ENCODE data around the gene LACRT.
"Not testable (repeated sequence)": the region's sequence is repeated elsewhere in the genome, so short reads cannot be mapped to it uniquely, and the experiment has no call there.

Gene LACRT, protein sequence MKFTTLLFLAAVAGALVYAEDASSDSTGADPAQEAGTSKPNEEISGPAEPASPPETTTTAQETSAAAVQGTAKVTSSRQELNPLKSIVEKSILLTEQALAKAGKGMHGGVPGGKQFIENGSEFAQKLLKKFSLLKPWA

DNA sequence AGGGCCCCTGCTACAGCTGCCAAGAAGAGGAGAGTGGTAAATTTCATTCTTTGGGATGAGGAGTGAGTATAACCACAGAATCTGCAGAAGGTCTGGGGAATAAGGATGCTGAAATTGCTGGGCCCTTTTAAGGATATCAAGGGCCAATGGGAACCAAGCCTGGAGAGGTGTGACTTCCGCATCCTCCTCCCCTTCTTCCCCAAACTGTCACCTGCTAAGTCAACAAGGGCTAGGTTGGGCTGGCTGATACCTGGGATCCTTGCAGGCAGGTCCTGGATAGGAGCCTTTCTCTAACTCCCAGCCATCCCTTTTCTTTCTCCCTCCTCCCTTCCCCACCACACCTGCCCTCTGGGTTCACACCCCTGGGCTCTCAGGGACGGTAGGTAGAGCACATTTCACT lies at the start of gene LACRT:
Gene LACRT, minus strand, starts transcription at position 101 of the 400 bp plus-strand sequence. Its CDS starts 54 bp downstream, at position 47.
- no peak for DNase-seq

DNA sequence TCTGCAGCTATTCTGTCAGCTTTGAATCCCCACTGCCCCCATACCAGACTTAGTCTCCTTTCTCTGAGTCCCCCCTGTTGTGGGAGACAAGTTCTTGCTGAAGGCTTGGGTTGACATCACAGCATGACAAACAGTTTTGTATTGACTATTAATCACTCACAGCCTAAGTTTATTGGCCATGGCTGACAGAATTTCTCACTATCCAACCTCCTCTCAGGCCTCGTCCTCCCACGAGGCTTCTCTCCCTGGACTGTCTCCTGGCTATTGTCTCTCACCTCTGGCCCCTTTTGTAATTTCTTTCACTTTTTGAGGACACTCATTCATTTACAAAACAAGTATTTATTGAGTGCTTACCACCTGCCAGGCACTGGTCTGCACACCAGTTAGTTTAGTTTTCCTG lies 48.7 kb upstream of the LACRT start:
- DNase-seq, result peak; percentile 71

DNA sequence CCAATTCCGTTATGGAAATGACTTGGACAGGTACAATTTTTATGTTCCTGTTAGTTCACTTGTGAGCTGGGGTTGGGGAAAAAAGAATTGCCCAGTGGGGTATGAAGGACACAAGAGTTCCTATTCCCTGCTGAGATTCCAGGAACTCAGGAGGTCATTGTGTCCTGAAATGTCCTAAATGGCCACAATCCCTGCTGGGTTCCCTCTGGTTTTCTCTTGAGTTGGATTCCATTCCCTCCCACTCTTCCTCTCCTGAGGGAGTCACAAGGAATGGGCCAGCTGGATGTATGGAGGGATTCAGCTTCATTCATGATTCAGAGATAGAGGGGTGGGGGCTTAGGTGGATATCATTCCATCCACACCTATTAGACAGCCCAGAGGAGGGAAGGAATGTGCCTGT lies 48.0 kb upstream of the LACRT start:
- no peak for DNase-seq

DNA sequence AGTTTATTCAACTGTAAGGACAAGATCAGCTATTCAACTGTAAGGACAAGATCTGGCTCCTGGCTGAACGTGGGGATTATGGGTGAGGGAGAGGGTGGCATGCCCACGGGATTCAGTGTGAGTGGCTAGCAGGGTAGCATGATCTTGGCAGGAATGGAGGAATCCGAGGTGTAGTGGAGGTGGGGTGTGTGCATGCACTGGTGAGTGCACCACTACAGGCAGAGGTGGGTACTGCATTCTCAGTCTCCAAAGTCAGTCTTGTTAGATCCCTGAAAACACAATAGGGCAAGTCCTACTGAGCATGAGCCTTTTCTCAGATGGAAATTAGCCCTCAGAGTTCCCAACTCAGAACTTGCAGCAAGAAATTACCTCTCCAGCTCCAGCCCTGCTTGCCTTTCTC lies 45.7 kb upstream of the LACRT start:
- DNase-seq, result no peak

DNA sequence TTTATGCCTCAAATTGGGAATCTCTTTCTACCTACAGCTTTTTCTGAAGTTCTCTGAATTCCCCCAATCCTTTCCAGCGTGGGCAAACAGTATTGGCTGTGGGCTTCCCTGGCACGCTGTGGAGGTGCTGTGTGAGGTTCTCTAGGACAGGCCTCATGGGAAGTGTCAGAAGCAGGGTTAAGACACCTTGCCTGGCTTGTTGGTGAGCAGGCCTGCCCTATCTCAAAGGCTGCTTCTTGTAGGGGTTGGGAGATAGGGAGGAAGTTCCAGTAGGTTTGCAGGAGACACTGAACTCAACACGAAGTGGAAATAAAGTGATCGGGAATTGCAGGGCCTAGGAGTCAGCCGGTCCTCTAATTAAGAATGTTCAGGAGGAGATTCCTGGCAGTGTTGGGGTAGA lies 43.4 kb upstream of the LACRT start:
- no peak for DNase-seq

DNA sequence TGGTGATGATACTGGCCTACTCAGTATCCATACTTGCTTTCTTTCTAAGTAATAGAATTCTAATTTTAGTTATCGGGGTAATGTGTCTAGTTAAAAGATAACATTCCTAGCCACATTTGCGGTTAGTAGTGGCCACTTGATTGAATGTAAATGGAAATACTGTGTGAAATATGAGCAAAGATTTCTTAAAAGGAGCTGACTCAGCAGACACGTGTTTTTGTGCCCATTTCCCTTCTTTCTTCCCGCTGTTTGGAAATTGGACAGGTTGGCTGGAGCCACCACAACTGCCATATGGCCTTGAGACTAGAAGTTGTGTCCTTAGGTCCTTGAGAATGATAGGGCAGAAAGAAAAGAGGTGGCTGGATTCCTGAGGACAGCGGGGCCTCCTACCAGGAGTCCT lies 33.2 kb upstream of the LACRT start:
- DNase-seq, result no peak

DNA sequence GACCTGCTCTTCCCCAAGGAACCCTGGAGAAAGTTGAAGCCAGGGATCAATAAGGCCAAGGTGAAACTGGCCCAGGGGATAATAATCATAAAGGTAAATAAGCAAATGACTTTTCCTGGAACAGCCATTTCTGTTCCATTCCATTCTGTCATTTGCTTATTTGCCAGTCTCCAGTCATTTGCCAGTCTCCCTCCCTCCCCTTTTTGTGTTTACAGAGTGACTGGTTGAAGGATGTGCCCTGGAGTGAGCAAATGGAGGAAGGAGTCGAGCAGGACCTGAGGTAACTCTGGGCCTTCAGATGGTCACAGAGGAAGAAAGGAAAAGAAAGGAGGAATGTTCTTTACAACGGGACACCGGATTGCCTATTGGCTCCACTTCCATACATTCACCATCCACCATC lies 31.3 kb upstream of the LACRT start:
- no peak for DNase-seq

DNA sequence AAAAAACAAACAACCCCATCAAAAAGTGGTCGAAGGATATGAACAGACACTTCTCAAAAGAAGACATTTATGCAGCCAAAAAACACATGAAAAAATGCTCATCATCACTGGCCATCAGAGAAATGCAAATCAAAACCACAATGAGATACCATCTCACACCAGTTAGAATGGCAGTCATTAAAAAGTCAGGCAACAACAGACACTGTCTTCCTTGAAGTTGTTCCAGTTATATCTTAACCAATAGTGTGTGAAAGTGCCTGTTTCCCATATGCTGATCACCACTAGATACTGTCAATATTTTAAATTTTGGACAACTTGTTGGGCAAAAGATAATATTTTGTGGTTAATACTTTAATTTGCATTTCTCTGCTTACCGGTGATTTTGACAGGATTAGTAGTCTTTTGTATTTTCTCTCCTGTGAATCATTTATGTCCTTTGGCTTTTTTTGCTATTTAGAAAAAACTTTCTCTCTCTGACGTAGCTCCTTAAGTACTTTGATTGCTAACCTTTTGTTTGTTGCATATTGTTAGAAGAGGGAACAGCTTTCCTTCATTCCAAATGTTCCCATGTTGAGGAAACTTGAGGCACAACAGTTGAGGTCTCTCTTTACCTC lies 30.4 kb upstream of the LACRT start:
- not testable (repeated sequence) for DNase-seq

DNA sequence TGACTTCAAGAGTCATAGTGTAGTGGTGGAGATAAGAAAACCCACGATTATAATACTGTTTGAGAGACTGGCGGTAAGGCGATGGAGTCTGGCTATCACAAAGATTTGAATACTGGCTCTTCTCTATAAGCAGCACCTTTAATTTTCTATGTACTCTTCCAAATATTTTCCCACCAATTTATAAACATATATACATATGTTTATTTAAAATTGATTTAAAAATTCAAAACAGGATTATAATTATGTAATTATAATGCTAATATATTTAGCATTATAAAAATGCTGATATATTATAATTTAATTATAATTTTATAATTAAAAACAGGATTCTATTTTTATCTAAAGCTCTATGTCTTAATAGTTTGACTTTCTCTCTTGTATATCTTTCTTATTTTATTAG lies 28.9 kb upstream of the LACRT start:
- no peak for DNase-seq

DNA sequence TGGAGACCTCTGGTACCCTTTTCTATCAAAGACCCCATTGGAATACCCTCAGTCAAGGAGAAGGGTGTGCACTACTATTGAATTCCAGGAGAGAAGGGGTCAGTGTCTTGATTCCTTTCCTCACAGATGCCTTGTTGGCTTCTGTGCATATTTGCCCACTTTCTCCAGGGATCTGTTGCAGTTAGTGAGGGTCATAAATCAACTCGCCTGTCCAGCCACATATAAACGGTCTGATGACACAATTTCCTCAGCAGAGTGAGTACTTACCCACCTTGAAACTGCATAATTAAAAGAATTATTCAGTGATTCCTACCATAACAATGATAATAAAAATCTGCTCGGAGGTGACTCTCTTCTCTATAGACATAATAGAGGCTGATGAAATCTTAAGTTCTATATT lies 27.3 kb upstream of the LACRT start:
- no peak for DNase-seq

DNA sequence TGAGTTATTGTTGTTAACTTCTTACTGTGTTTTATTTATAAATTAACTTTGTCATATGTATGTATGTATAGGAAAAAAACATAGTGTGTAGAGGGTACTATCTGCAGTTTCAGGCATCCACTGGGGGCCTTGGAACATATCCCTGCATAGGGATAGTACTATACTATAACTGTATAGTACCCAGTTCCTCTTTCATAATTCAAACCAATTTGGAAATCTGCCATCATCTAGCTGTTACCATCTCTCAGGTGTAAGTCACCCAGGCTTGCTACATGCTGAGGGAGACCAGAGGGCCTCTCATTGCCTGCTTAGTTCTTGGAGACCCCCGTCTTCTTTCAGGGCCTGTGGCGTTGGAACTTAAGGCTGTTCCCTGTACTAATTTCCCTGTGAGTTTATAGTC lies 26.4 kb upstream of the LACRT start:
- DNase-seq, result no peak

DNA sequence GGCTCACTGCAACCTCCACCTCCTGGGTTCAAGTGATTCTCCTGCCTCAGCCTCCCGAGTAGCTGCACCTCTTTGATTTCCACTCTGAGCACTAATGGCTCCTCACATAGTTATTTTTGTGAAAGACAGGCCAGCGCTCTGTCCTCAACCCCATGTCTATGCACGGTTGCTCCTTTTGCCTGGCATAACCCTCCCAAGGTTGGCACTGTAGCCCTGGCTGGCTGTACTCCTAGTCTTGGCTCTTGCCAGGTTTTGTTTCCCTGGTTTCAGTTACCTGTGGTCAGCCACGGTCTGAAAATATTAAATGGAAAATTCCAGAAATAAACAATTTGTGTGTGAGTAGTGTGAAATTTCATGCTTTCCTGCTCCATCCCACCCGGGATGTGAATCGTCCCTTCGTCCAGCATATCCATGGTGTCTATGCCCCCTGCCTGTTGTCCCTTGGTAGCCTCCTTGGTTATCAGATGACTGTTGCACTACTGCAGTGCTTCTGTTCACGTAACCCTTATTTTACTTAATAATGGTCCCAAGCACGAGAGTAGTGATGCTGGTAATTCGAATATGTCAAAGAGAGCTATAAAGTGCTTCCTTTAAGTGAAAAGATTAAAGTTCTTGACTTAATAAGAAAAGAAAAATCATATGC lies 25.7 kb upstream of the LACRT start:
- DNase-seq, result no peak

DNA sequence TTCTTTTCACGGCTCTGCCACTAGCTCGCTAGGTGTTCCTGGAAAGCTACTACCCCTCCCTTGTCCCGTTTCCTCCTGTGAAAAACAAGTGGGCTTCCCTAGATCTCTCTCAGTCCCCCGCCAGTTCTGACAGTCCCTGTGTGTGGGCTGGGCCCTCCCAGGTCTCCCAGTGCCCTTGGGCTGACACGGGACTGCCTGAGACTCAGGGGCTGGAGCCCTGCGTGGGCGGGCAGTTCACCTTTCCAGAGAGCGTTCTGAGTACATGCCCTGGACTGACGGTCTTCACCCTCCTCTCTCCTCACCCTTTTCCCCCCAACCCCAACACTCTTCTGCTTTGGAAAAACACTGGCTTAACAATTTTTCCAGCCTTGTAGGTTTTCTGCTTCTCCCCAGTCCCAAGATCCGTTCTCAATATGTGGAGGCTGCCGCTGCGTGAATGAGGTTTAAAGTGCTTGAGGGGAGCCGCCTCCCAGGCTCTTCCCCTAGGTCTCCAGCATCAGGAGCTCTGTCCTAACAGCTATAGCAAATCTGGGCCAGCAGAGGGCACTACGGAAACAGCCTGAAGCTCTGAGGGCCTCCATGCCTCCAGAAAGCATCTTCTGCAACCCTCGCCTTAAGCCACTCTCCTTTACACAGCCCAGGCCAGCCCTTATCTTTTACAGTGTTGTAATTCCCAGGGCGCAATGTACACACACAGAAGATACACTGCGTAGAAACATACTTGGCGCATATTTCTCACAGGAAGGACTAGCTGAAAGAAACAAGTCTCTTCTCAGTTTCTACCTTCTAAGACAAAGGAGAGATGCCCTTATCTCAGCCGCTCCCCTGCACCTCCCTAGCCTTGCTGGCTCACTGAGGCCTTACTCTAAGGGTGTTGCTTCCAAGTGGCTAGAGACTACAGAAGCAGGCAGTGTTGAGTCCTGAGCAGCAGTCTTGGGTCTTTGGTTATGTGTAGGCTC lies 23.9 kb upstream of the LACRT start:
- peak; percentile 31 for DNase-seq

DNA sequence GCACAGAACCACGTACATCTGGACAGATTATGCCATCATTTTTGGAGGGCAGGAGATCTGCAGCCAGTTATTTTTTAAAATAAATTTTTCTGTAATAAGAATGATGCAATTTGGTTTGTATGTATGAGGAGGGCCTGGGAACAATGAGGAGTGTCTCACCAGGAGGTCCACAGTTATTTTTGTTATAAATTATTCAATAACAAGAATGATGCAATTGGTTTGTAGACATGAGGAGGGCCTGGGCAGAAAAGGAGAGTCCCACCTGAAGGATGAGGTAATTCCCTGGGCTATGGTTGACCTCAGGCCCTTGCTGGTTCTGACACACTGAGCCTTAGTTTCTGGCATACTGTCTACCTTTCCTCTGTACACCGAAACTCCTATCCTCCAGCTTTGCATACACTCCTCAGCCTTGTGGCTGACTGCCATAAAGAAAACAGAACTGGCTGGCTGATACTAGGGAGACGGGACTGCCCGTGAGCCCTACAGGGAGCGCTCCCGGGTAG lies 22.5 kb upstream of the LACRT start:
- DNase-seq, result no peak

DNA sequence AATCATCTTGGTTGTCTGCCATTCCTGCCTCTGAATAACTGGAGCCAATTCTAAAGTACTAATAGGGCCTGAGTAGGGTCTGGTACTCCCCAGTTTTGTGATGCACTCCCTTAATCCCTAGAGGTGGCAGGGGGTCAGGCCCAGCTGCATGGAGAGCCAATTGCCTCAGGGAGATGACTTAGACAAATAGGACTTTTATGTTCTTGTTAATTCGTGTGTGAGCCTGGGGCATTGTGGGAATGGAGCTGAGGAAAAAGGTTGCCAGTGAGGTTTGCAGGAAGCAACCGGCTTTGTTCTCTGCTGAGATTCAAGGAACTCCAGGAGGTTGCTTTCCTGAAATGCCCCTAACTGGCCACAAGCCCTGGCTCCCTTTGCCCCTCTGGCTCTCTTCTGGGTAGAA lies 20.2 kb upstream of the LACRT start:
- no peak for DNase-seq

DNA sequence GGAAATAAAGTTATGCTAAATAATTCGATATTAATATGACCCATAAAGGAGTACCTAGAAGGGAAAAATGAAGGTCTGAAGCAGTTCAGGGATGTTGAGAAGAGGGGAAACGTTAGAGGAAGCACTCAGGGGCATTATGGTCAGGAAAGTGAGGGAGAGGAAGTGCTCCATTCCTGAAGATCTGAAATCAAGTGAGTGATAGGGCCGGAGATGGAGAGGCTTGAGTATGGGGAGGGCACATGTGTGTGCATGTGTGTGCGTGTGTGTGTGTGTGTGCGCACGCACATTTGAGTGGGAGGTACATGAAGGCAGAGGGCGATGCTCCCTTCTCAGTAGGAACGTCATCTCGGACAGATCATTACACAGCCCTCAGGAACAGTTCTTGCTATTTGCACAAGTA lies 18.3 kb upstream of the LACRT start:
- no peak for DNase-seq

DNA sequence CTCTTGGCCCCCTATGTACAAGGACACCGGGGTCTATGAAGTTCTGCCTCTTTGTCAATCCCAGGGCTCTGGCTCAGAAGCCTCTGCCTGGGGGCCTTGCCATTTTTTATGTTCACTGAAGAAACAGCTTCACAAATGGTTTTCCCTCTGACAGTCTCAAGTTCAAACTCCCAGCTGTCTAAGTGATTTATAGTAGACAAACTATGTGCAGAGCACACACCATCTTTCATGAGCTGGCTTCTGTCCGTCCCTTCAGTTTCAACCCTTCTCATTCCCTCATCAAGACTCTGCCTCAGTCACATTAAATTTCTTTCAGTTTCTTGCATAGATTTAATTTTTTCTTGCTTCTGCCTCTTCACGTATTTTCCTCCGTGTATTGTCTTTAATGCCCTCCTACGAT lies 16.2 kb upstream of the LACRT start:
- no peak for DNase-seq

DNA sequence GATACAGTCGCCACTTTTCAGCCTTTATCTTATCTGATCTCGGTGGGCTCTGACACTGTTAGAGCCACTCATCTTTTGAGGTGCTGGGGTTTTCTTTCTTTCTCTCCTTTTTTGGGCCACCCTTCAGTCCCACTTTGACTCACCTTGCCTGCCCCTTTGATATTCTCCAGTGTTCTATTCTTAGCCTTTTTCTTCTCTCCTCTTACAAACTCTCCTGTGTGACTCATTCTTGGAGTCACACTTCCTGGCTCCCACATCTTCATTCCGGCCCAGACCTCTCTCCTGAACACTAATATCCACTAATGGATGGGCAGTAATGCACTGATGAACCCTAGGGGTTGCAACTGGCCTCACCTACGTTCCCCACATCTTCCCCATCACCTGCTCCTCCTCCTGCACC lies 15.7 kb upstream of the LACRT start:
- no peak for DNase-seq

DNA sequence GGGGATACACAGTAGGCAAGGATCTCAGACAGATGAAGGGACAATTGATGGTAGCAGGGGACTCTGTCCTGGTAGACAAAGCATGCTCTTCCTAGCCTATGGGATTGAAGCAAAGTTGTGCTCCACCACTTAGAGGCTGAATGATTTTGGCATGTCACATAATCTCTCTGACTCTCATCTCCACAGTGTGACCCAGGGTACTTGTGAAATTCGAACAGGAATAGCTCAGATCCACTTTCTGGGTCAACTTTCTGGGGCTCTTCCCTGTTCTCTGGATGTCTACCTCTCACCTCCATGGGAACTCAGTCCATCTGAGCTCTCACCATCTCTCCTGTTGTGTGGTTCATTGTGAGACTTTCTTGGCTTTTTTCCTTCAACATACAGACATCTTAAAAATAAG lies 15.1 kb upstream of the LACRT start:
- DNase-seq, result no peak

DNA sequence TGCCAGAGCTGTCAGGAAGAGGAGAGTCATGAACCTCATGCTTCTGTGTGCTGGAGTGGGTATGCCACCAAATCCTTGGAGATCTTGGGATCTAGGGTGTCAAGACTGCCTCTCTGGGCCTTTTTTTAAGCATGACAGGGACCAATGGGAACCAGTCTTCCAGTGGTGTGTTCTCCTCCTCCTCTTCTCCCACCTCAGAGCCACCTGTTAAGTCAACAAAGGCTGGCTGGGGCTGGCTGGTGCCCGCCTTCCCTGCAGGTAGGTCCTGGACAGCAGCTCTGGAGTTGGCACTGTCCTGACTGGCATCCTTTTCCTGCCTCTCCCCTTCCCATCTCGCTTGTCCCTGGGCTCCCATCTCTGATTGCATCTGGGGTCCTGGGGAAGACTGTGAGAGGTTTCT lies 13.6 kb upstream of the LACRT start, which contains the start of gene DCD:
Gene DCD, minus strand, starts transcription at position 101 of the 400 bp plus-strand sequence. Its CDS starts 62 bp downstream, at position 39.
- no peak for DNase-seq

DNA sequence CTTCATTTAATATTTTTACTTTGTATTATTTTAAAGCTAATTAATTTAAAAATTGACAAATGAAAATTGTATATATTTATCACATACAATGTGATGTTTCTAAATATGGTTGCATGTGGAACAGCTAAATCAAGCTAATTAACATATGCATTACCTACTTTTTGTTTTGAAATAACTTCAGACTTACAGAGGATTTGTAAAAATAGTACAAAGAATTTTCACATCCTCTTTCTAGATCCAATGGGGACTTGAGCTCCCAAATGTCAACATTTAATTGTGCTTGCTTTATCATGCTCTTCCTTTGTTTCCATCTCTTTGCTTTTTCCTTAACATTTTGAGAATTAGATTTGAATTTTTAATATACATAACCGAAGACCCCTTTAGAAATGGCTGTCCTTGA lies 6.9 kb upstream of the LACRT start:
- DNase-seq, result no peak

DNA sequence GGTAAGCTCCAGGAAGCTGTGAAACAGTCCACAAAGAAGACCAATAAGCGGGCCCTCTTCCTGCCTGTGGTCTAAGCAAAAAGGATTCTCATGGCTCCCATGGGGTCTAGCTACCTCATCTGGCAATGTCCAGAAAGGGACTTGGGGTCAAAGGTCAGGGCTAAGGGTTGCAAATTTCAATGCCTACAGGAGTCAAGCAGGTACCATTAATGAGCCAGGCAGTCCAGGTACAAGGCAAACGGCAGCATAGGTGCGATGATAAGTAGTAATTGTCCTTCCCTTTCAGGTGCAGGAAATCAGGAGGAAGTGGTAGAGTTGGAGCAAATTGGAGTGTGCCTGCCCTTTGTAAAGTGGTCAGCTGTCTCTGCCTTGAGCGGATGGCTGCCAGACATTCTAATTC lies 6.4 kb upstream of the LACRT start:
- no peak for DNase-seq

DNA sequence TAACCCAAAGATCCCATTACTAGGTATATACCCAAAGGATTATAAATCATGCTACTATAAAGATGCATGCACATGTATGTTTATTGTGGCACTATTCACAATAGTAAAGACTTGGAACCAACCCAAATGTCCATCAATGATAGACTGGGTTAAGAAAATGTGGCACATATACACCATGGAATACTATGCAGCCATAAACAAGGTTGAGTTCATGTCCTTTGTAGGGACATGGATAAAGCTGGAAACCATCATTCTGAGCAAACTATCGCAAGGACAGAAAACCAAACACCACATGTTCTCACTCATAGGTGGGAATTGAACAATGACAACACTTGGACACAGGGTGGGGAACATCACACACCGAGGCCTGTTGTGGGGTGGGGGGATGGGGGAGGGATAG lies 4.4 kb upstream of the LACRT start:
- not testable (repeated sequence) for DNase-seq

Measured in NCI-H2029 (cell line).